ENCODE data around the gene MACROD2.

The MACROD2 gene

GRCh38 chr20:15842872-15843271 is 1847.6 kb downstream of the MACROD2 start:
- no peak for DNase-seq (ENCODE audit: extremely low read depth in 1 of 2, low read depth in 1 of 2)

GRCh38 chr20:15843777-15844176 is 1848.5 kb downstream of the MACROD2 start:
- DNase-seq (ENCODE audit: extremely low read depth in 1 of 2, low read depth in 1 of 2) = no peak

- DNase-seq (ENCODE audit: extremely low read depth in 1 of 2, low read depth in 1 of 2) = no peak
These were observed 1852.0 kb downstream of the MACROD2 start for GRCh38 chr20:15847196-15847784.

- DNase-seq (ENCODE audit: extremely low read depth in 1 of 2, low read depth in 1 of 2) = no peak
These were observed 1852.8 kb downstream of the MACROD2 start for GRCh38 chr20:15848126-15848525.

GRCh38 chr20:15848995-15849610 is 1853.8 kb downstream of the MACROD2 start:
- DNase-seq (ENCODE audit: extremely low read depth in 1 of 2, low read depth in 1 of 2) = no peak

- DNase-seq (ENCODE audit: extremely low read depth in 1 of 2, low read depth in 1 of 2) = no peak
These were observed 1856.4 kb downstream of the MACROD2 start for GRCh38 chr20:15851576-15852215.

- DNase-seq (ENCODE audit: extremely low read depth in 1 of 2, low read depth in 1 of 2) = no peak
These were observed 1859.6 kb downstream of the MACROD2 start for GRCh38 chr20:15854911-15855310.

GRCh38 chr20:15857173-15857784 is 1862.0 kb downstream of the MACROD2 start:
- DNase-seq (ENCODE audit: extremely low read depth in 1 of 2, low read depth in 1 of 2) = no peak

GRCh38 chr20:15859061-15859460 is 1863.7 kb downstream of the MACROD2 start:
- no peak for DNase-seq (ENCODE audit: extremely low read depth in 1 of 2, low read depth in 1 of 2)

GRCh38 chr20:15860850-15861249 is 1865.5 kb downstream of the MACROD2 start:
- no peak for DNase-seq (ENCODE audit: extremely low read depth in 1 of 2, low read depth in 1 of 2)

- no peak for DNase-seq (ENCODE audit: extremely low read depth in 1 of 2, low read depth in 1 of 2)
These were observed 1866.9 kb downstream of the MACROD2 start for GRCh38 chr20:15862178-15862577.

- DNase-seq (ENCODE audit: extremely low read depth in 1 of 2, low read depth in 1 of 2) = no peak
These were observed 1868.4 kb downstream of the MACROD2 start for GRCh38 chr20:15863735-15864134.

GRCh38 chr20:15865553-15865952 is 1870.2 kb downstream of the MACROD2 start:
- no peak for DNase-seq (ENCODE audit: extremely low read depth in 1 of 2, low read depth in 1 of 2)

- no peak for DNase-seq (ENCODE audit: extremely low read depth in 1 of 2, low read depth in 1 of 2)
These were observed 1871.8 kb downstream of the MACROD2 start for GRCh38 chr20:15866916-15867730.

GRCh38 chr20:15867899-15868298 is 1872.6 kb downstream of the MACROD2 start:
- DNase-seq (ENCODE audit: extremely low read depth in 1 of 2, low read depth in 1 of 2) = no peak

- no peak for DNase-seq (ENCODE audit: extremely low read depth in 1 of 2, low read depth in 1 of 2)
These were observed 1880.1 kb downstream of the MACROD2 start for GRCh38 chr20:15875446-15875845.

- no peak for DNase-seq (ENCODE audit: extremely low read depth in 1 of 2, low read depth in 1 of 2)
These were observed 1887.2 kb downstream of the MACROD2 start for GRCh38 chr20:15882553-15882952.

- DNase-seq (ENCODE audit: extremely low read depth in 1 of 2, low read depth in 1 of 2) = no peak
These were observed 1890.9 kb downstream of the MACROD2 start for GRCh38 chr20:15886250-15886649.

GRCh38 chr20:15887387-15887786 is 1892.1 kb downstream of the MACROD2 start:
- DNase-seq (ENCODE audit: extremely low read depth in 1 of 2, low read depth in 1 of 2) = no peak

GRCh38 chr20:15889061-15889460 is 1893.7 kb downstream of the MACROD2 start:
- no peak for DNase-seq (ENCODE audit: extremely low read depth in 1 of 2, low read depth in 1 of 2)
